K562 (cell line): Measurements from ENCODE around the gene FCRL3. TPM values are rescaled to one million over a fixed set of nuclear protein-coding genes. Genes with fewer than 3 reads are reported as not detected.

Experiments
- GABPB2 ChIP-seq: fragments of 250-450 bp; sonication (Bioruptor Pico); conservative IDR thresholded peaks from 2 replicates; pipeline ENCODE4 v1.5.1; 2021; ENCODE audit warnings: mild to moderate bottlenecking
- HBP1 ChIP-seq: fragments of 450-650 bp; formaldehyde crosslinking; IDR thresholded peaks from 2 replicates; pipeline ENCODE4 v1.4.0; 2022; ENCODE audit warnings: missing genetic modification characterization
- TAL1 ChIP-seq: fragments of 450-650 bp; IDR thresholded peaks from 2 replicates; pipeline ENCODE4 v1.6.1; 2016; ENCODE audit warnings: mild to moderate bottlenecking
- TOE1 ChIP-seq, 2 experiments: fragments of 450-650 bp in 1 of 2; sonication (generic) in 1 of 2; formaldehyde crosslinking in 1 of 2; IDR thresholded peaks; 2 replicates each; pipeline versions ENCODE4 v1.7.1 to v1.8.0; 2016 to 2022; ENCODE audit warnings: borderline replicate concordance in 2 of 2, mild to moderate bottlenecking in 2 of 2, antibody characterized with exemption in 1 of 2, inconsistent platforms in 1 of 2, low read depth in 1 of 2, missing genetic modification reagents in 1 of 2, moderate library complexity in 1 of 2
- polyA plus RNA-seq, 8 experiments: library from polyadenylated mRNA; depleted of rRNA in 4 of 8; stranded (reverse) in 5 of 8; unstranded in 3 of 8; fragments of >200 nt; fragmentation: Nextera tagmentation in 2 of 8; fragmentation: Illumina TruSeq in 1 of 8; extraction: Ambion mirVana in 2 of 8; extraction: Trizol in 1 of 8; gene quantifications; 2 replicates each; pipeline versions ENCODE4 v1.2.1 to v1.2.3, GENCODE V29; 2011 to 2014; ENCODE audit warnings: inconsistent platforms in 1 of 8, missing spikeins in 1 of 8
- total RNA-seq, 7 experiments: library from RNA; depleted of rRNA in 6 of 7; stranded (reverse); fragments of >200 nt in 6 of 7; fragmentation: Illumina TruSeq in 2 of 7; extraction: Trizol in 2 of 7; gene quantifications; 2 replicates each; pipeline versions ENCODE4 v1.2.1 to v1.2.3, GENCODE V29; 2011 to 2021; ENCODE audit warnings: low replicate concordance in 1 of 7
- TF ChIP-seq, protein P1 (sequence below): fragments of 450-650 bp; IDR thresholded peaks from 2 replicates; pipeline ENCODE4 v1.6.1; 2016; ENCODE audit warnings: borderline replicate concordance
- TF ChIP-seq, protein P2 (sequence below): sonication (generic); formaldehyde crosslinking; IDR thresholded peaks from 2 replicates; pipeline ENCODE4 v1.8.1; 2023; ENCODE audit warnings: mild to moderate bottlenecking, missing genetic modification reagents, moderate library complexity

Gene FCRL3
- total and polyA plus RNA-seq, 9 of the 15 experiments (the other 6 are each of a cell fraction or from before 2014, with no cell fraction given): not detected

DNA sequence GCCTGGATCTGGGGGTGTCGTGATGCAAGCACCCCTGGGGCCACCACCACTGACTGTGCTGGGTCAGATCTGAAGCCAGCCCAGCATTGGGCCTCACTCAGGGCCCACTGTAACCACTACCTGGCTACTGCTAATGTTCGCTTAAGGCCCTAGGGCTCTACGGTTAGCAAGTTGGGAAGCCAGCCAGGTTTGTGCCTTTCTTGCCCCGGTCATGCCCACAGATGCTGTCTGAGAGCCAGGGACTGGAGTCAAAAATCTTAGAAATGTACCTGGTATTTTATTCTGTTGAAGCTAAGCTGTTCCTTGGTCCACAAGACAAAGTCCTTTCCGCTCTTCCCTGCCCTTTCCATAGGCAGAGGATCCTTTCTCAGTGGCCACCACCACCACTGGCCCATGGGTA, 15.2 kb upstream of the FCRL3 start (continued):
- TF ChIP-seq, protein P1, sequence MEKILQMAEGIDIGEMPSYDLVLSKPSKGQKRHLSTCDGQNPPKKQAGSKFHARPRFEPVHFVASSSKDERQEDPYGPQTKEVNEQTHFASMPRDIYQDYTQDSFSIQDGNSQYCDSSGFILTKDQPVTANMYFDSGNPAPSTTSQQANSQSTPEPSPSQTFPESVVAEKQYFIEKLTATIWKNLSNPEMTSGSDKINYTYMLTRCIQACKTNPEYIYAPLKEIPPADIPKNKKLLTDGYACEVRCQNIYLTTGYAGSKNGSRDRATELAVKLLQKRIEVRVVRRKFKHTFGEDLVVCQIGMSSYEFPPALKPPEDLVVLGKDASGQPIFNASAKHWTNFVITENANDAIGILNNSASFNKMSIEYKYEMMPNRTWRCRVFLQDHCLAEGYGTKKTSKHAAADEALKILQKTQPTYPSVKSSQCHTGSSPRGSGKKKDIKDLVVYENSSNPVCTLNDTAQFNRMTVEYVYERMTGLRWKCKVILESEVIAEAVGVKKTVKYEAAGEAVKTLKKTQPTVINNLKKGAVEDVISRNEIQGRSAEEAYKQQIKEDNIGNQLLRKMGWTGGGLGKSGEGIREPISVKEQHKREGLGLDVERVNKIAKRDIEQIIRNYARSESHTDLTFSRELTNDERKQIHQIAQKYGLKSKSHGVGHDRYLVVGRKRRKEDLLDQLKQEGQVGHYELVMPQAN: no peak
- no peak for TF ChIP-seq TAL1
- TF ChIP-seq, protein P2, sequence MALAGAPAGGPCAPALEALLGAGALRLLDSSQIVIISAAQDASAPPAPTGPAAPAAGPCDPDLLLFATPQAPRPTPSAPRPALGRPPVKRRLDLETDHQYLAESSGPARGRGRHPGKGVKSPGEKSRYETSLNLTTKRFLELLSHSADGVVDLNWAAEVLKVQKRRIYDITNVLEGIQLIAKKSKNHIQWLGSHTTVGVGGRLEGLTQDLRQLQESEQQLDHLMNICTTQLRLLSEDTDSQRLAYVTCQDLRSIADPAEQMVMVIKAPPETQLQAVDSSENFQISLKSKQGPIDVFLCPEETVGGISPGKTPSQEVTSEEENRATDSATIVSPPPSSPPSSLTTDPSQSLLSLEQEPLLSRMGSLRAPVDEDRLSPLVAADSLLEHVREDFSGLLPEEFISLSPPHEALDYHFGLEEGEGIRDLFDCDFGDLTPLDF (CRISPR knock-in tag): no peak
- no peak for TF ChIP-seq HBP1 (CRISPR knock-in tag)
- TF ChIP-seq TOE1 (IDR thresholded peaks at IDR 0.05; ENCODE audit: borderline replicate concordance): no peak
- TF ChIP-seq TOE1 (CRISPR knock-in tag; IDR thresholded peaks at IDR 0.05; ENCODE audit: borderline replicate concordance, low read depth): no peak
- TF ChIP-seq GABPB2 (CRISPR knock-in tag): no peak
- TF ChIP-seq, all 486 proteins: peak for 0
